Keratinocyte (primary cell): ENCODE results near the gene PRR23A.

Experiments
- CTCF ChIP-seq, 3 experiments: IDR thresholded peaks in 1 of 3; conservative IDR thresholded peaks in 1 of 3; optimal IDR thresholded peaks in 1 of 3; 2 replicates in 2 of 3; 3 replicates in 1 of 3; pipeline versions ENCODE3 to v1.5.1; 2011; ENCODE audit warnings: low read length in 3 of 3, mild to moderate bottlenecking in 3 of 3, moderate library complexity in 2 of 3, control low read depth in 1 of 3, inconsistent platforms in 1 of 3; ENCODE audit not compliant: insufficient read depth in 2 of 3; ENCODE audit errors: extremely low read depth in 1 of 3
- EZH2 ChIP-seq: IDR thresholded peaks from one replicate; pipeline ENCODE4 v1.6.1; 2012; ENCODE audit warnings: inconsistent platforms, mild to moderate bottlenecking, low read length, moderate library complexity

- TF ChIP-seq CTCF (optimal IDR thresholded peaks at IDR 0.05 in 1 of 3, IDR thresholded peaks at IDR 0.05 in 1 of 3, conservative IDR thresholded peaks at IDR 0.05 in 1 of 3; ENCODE audit: extremely low read depth in 1 of 3, insufficient read depth in 2 of 3, low read length in 3 of 3) (no peak), EZH2 (no peak)
Observed at GRCh38 chr3:139024968-139025367, 18.9 kb upstream of the PRR23A start.
